ENCODE results near the gene EFTUD2.

Gene EFTUD2

GRCh38 chr17:44887016-44887415 is 12.2 kb downstream of the EFTUD2 start:
- DNase-seq = no peak

- DNase-seq = no peak
Observed at GRCh38 chr17:44884941-44885340, 14.3 kb downstream of the EFTUD2 start.

- no peak for DNase-seq
Observed at GRCh38 chr17:44881145-44881544, 18.1 kb downstream of the EFTUD2 start.

- no peak for DNase-seq
Observed at GRCh38 chr17:44880062-44880461, 19.2 kb downstream of the EFTUD2 start.

GRCh38 chr17:44879376-44879775 is 19.9 kb downstream of the EFTUD2 start:
- DNase-seq = no peak

GRCh38 chr17:44878627-44879221 is 20.5 kb downstream of the EFTUD2 start:
- DNase-seq = no peak

- DNase-seq = no peak
Observed at GRCh38 chr17:44877121-44877520, 22.1 kb downstream of the EFTUD2 start.

GRCh38 chr17:44875761-44876160 is 23.5 kb downstream of the EFTUD2 start:
- DNase-seq = no peak

GRCh38 chr17:44872131-44872768 is 27.0 kb downstream of the EFTUD2 start:
- DNase-seq = no peak

- no peak for DNase-seq
Observed at GRCh38 chr17:44871556-44871955, 27.7 kb downstream of the EFTUD2 start.

GRCh38 chr17:44867841-44868240 is 31.4 kb downstream of the EFTUD2 start:
- DNase-seq = no peak

- DNase-seq = no peak
Observed at GRCh38 chr17:44865931-44866330, 33.3 kb downstream of the EFTUD2 start.

GRCh38 chr17:44865231-44865660 is 34.0 kb downstream of the EFTUD2 start:
- DNase-seq = peak; percentile 64

- DNase-seq = no peak
Observed at GRCh38 chr17:44864831-44865230, 34.4 kb downstream of the EFTUD2 start.

- no peak for DNase-seq
Observed at GRCh38 chr17:44863061-44863918, 36.0 kb downstream of the EFTUD2 start.

GRCh38 chr17:44862278-44862914 is 36.8 kb downstream of the EFTUD2 start:
- no peak for DNase-seq

GRCh38 chr17:44859701-44860100 is 39.5 kb downstream of the EFTUD2 start:
- DNase-seq = no peak

- no peak for DNase-seq
Observed at GRCh38 chr17:44854192-44854591, 45.1 kb downstream of the EFTUD2 start.

GRCh38 chr17:44850612-44851011 is 48.6 kb downstream of the EFTUD2 start:
- DNase-seq = no peak

GRCh38 chr17:44850025-44850424 is 49.2 kb downstream of the EFTUD2 start:
- DNase-seq = no peak

- no peak for DNase-seq
Observed at GRCh38 chr17:44848961-44849489, 50.2 kb downstream of the EFTUD2 start.

- DNase-seq = no peak
Observed at GRCh38 chr17:44848257-44848795, 50.9 kb downstream of the EFTUD2 start.

GRCh38 chr17:44847586-44847985 is 51.7 kb downstream of the EFTUD2 start, which contains the start of gene HIGD1B:
TSS of gene HIGD1B (plus strand) at chr17:44847883. CDS start at chr17:44848153, 270 bp downstream.
- DNase-seq = no peak
